OCI-M1 (cell line): Measurements from ENCODE around the gene ZNF709.
"Not testable (repeated sequence)": the region's sequence is repeated elsewhere in the genome, so short reads cannot be mapped to it uniquely, and the experiment has no call there.

ENCODE experiments used
- DNase-seq: peaks from one replicate; lab custom pipeline; 2025; lab: John Stamatoyannopoulos, UW

ZNF709 gene

GRCh38 chr19:12453495-12453894, 31.1 kb downstream of the ZNF709 start:
- no peak for DNase-seq

GRCh38 chr19:12450844-12451243, 33.8 kb downstream of the ZNF709 start:
- no peak for DNase-seq

GRCh38 chr19:12448808-12449207, 35.8 kb downstream of the ZNF709 start:
- no peak for DNase-seq

DNA sequence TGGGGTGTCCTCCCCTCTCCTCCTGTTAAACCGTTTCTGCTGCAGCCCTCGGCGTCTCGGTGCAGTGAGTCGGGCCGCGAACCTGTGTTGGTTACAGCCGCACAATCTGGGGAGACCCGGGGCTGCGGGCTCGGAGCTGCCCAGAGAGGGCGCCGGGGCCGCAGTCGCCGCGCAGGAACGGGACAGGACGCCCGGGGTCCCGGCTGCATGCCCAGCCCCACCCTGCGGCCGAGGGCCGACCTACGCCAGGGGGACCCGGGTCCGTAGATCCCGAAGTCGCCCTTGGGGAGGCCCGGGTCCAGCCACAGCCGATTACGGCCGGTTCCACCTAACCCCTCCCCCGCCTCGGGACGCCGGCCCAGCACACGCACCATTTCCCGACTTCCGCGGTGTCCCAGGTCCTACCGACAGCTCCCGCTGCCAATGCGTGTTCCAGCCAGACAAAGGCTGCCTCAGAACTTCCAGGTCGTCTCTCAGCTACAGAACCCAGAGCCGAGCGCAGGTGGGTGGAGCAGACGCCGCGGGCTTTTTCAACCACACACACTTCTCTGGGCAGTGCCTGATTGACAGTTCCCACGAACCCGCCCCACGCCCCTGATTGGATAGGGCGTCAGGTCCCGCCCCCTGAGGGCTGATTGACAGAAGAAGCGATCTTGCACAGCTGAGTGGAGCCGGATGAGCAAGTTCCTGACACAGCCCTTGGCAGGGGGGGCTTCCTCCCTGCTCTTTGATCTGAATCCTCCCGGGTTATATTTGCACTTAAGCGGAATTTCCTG, 43.9 kb downstream of the ZNF709 start, which contains the start of gene ZNF443:
ZNF443 (minus strand) TSS at position 481 of the 776 bp plus-strand sequence; CDS start at position 374, 107 bp downstream.
- peak; percentile 100 for DNase-seq

- peak; percentile 79 for DNase-seq
These were observed 44.7 kb downstream of the ZNF709 start for GRCh38 chr19:12439686-12440540.

- DNase-seq, result not testable (repeated sequence)
These were observed 53.8 kb downstream of the ZNF709 start for GRCh38 chr19:12430726-12431299.

- DNase-seq, result no peak
These were observed 58.7 kb downstream of the ZNF709 start for GRCh38 chr19:12425888-12426274.

DNA sequence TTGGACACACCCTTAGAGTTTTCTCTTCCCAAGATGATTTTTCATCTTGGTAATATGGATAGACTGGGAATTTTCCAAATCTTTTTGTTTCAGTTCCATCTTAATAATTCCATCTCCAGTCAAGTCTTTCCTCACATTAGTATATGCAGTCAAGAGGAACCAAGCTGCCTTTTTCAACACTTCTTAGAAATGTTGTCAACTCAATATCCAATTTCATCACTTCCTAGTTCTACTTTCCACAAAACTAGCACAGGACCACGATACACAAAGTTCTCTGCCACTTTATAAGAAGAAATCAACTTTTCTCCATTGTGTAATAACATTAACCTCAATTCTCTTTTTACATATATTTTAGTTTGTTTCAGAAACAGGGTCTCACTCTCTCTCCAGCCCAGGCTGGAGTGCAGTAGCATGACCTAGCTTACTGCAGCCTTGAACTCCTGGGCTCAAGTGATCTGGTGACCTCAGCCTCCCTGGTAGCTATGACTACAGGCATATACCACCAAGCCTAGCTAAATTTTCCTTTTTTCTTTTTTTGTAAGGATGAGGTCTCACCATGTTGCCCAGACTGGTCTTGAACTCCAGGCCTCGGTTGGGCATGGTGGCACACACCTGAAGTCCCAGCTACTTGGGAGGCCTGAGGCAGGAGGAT, 59.3 kb downstream of the ZNF709 start:
- DNase-seq, result no peak

- DNase-seq, result not testable (repeated sequence)
These were observed 67.3 kb downstream of the ZNF709 start for GRCh38 chr19:12417273-12417672.

DNA sequence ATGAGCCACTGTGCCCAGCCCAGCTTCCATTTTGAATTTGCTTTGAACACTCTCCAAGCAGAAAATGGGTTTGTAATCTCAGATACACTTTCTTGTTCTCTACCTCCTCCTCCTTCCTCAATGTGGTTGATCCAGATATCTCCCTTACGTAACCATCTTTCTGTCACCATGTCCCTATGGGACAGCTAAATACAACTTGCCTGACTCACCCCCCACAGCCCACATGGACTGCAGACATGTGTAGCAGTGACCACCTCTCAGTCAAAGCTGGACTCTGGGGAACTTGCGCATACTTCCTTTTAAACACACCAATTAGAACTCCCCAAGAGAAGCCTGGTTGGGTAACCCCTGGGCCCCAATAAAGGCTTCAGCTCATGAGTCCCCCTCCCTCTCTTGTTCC, 72.7 kb downstream of the ZNF709 start:
- DNase-seq, result peak; percentile 71
